H1 (cell line): Measurements from ENCODE around the gene GREB1. TPM values are rescaled to one million over a fixed set of nuclear protein-coding genes. Genes with fewer than 3 reads are reported as not detected.

Experiments
- PHF8 ChIP-seq: fragments of 200-600 bp; sonication (generic); conservative IDR thresholded peaks from 2 replicates; pipeline ENCODE4 v1.7.1; 2012; ENCODE audit warnings: low read depth, mild to moderate bottlenecking, inconsistent platforms, low read length, moderate library complexity
- YY1 ChIP-seq: IDR thresholded peaks from 2 replicates; pipeline ENCODE4 v1.6.1; 2011; ENCODE audit warnings: low read depth, mild to moderate bottlenecking, low read length
- polyA plus RNA-seq, 7 experiments: library from polyadenylated mRNA; depleted of rRNA in 3 of 7; stranded (reverse) in 5 of 7; unstranded in 2 of 7; fragments of >200 nt in 5 of 7; fragments of 200-250 nt in 2 of 7; gene quantifications; 1 replicate in 5 of 7; 2 replicates in 1 of 7; 4 replicates in 1 of 7; pipeline versions ENCODE4 v1.2.1 to v1.2.3, GENCODE V29; 2011 to 2013; ENCODE audit warnings: missing spikeins in 2 of 7, mixed read lengths in 2 of 7
- total RNA-seq: library from RNA; stranded (reverse); fragmentation: NEBNext Ultra II Directional; extraction: Animal tissue kit (Norgen Biotek cat#: 25700); gene quantifications from 2 replicates; pipeline ENCODE4 v1.2.1, GENCODE V29; 2021

The GREB1 gene
- total and polyA plus RNA-seq, 2 of the 8 experiments (the other 6 are each of a cell fraction or from before 2014, with no cell fraction given) = 7.9 to 43.4 TPM

DNA sequence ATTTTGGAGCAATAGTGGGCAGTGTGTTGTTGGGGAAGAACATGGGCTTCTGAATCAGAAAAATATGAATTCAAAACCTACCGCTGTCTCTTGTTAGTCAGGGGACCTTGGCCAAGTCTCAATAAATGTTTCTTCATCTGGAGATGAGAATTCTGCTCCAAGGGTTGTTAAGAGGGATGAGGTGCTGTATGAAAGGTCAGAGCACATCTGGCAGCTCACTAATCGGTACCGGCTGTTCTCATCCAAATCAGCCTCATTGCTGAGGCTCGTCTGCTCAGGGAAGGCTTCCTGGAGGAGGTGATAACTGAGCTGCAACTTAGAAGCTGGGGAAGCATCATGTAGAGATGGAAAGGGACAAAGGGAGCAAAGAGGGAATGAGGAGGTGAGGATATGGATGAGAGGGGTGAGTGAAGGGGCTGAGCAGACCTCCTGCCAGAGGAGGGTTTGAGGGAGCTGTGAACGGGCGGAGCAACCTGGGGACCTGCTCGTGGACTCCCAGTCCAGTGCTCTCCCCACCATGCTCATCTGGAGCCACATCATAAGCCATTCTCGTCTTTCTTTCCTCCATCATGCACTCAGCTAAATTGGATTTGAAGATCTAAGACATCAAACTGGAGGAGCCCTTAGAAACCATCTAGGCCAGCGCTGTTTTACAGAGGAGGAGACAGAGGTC is 47.4 kb downstream of the GREB1 start (continued):
- no peak for TF ChIP-seq PHF8
- no peak for TF ChIP-seq YY1
- TF ChIP-seq, all 59 proteins: peak for 0
